NCI-H128 (cell line): ENCODE measurements around the gene ENDOG.

ENCODE experiments used
- DNase-seq: peaks from one replicate; lab custom pipeline; 2025; ENCODE audit not compliant: unreplicated experiment; lab: John Stamatoyannopoulos, UW

Gene ENDOG

DNA sequence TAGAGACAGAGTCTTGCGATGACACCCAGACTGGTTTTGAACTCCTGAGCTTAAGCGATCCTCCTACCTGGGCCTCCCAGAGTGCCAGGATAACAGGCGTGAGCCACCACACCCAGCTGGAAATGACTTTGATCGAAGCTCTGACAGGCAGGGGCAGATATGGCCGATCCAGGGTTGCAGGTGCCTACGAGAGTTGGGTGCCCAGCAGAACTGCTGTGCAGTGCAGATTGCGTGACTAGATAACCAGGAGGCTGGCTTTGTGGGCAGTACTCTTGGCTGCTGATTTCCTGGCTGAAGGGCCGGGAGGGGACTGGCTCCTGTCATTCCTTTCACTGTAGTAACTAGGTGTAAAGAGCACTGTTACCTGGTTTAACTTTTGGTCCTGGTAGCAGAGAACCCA, 19.4 kb upstream of the ENDOG start:
- no peak for DNase-seq

DNA sequence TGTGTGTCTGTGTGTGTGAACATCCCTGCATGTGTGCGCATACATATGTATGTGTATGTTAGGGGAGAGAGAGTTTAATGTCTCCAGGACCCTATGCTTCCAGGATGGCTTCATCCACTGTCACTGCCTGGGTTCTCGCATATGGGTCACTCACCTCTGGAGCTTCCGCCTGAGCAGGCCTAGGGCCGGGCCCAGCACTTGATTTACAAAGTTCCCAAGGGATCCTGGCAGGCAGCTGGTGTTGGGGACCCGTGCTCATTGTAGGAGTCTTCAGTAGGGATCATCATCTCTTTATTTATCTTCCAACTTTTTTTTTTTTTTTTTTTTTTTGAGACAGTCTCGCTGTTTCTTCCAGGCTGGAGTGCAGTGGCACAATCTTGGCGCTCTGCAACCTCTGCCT, 18.2 kb upstream of the ENDOG start:
- DNase-seq = no peak

DNA sequence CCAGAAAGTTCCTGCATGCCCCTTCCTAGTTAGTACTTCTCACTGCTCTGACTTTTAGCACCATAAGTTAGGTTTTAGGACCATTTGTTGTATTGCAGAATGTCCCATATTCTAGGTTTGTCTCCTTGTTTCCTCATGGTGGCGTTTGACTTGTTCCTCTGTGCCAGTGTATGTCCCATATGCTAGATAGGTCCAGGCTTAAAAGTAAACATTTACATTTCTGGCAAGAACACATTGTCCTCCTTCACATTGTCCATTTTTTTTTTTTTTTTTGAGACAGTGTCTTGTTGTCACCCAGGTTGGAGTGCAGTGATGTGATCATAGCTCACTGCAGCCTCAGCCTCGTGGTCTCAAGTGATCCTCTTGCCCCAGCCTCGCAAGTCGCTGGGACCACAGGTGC, 15.8 kb upstream of the ENDOG start:
- DNase-seq = no peak

DNA sequence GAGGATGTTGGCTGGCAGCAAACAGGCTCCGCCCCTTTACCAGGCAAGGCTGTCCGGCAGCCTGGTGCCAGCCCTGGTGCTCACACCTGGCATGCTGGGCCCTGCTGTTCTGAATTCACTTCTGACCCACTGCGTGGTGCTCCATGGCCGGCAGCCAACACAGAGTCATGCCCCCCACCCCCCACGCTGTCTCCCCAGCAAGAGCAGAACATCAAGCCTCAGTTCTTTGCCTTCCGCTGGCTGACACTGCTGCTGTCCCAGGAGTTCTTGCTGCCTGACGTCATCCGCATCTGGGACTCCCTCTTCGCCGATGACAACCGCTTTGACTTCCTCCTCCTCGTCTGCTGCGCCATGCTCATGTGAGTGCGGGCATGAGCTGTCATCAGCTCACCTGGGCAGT, 12.6 kb upstream of the ENDOG start:
- no peak for DNase-seq

DNA sequence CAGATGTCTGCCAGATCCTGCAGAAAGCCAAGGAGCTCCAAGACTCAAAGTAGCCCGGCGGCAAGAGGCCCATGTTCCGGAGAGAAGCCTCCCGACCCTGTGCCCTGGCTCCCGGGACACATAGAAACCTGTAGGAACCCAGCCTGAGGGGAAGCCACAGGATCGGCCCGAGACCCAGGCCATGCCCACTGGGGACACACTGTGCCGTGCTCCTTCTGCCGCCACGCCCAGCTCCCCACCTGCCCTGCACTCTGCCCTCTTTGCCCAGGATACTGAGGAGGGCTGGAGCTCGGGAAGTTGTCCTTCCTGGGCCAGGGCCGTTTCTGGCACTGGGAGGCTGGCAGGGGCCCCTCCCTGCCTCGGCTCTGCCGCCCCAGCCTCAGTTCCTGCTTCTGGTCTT, 10.5 kb upstream of the ENDOG start:
- DNase-seq = no peak

DNA sequence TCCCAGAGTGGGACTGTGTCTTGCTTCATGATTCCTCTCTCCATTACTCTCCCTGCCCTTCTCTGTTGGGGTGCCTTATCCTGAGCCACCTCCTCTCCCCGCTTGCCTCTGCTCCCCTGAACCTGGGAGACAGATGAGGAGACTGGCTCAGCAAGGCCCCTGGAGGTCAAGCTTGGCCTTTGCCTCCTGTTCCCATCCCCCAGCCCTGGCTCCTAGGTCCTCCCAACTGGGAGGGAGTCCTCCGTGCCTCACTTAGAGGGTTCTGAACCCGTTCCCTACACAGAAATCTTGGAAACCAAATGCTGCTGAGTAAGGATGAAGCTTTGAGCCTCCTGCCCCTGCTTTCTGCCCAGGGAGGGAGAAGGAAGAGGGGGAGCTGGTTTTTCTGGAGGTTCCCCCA, 9.8 kb upstream of the ENDOG start:
- DNase-seq = no peak

DNA sequence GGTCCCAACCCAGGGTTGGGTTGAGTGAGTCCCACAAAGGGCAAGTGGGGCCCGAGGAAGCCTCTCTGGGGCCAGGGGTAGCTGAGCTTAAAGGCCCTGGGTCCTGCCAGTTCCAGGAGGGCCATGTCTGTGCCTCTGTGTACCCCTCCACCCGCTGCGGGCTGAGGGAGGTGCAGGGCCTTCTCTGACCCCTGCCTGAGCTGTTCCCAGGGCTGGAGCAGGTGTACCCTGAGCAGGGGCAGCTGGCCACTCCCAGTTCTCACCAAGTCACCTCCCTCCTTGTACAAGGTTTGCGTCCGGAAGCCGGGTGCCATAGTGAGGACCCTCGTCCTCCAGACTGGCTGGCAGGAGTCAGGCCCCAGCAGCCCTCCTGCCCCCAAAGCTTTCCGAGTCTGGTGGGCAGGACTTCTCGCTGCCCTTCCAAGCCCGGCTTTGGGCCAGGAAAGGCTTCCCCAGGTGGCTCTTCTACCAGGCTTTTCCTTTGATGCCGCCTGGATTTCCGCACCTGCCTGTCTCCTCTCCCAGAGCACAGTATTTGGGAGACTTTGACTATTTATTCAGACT, 9.2 kb upstream of the ENDOG start:
- no peak for DNase-seq

DNA sequence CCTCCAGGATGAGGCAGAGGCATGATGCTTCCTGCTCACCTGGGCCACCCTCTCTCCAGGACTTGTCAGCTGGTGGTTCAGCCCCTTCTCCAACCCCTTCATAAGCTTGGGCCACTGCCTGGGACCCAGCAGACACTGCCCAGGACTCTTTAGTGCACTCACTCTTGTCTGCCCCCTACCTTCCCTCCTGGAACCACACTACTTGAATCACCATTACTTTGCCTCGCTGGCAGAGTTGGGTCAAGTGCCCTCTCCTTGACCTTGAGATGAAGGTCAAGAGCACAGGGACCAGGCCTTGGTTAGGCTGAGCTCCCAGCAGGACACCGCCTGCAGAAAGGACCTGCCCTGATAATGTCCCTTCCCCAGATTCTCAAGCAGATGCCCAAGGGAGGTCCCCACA, 8.5 kb upstream of the ENDOG start:
- no peak for DNase-seq

DNA sequence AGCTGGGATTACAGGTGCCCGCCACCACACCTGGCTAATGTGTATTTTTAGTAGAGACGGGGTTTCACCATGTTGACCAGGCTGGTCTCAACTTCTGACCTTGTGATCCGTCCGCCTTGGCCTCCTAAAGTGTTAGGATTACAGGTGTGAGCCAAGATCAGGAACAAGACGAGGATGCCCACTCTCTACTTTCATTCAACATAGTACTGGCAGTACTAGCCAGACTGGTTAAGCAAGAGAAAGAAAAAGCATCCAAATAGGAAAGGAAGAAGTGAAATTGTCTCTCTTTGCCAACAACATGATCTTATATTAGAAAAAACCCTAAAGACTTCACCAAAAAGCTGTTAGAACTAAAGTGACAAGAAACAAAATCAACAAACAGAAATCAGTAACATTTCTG, 7.4 kb upstream of the ENDOG start:
- DNase-seq = no peak

DNA sequence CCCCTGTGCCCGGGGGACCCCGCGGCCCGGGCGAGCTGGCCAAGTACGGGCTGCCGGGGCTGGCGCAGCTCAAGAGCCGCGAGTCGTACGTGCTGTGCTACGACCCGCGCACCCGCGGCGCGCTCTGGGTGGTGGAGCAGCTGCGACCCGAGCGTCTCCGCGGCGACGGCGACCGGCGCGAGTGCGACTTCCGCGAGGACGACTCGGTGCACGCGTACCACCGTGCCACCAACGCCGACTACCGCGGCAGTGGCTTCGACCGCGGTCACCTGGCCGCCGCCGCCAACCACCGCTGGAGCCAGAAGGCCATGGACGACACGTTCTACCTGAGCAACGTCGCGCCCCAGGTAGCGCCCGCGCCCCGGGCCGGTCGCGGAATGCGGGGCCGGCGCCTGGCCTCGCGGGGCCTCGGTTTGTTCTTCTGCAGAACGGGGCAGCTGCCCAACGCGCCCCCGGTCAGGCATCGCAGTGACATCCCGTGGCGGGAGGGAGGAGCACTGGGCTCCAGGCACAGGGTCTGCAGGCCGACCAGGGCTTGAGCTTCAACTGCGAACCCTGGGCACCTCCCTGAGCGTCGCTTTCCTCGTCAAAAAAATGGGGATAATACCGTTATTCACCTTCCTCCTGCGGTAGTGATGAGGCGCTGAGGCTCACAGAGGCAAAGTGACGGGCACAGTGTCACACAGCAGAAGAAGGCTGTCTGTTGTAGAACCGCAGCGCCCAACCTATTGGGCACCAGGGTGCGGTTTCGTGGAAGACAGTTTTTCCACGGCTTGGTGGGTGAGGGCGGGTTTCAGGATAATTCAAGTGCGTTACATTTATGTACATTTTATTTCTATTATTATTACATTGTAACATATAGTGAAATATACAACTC, 777 bp downstream of the ENDOG start:
- no peak for DNase-seq

DNA sequence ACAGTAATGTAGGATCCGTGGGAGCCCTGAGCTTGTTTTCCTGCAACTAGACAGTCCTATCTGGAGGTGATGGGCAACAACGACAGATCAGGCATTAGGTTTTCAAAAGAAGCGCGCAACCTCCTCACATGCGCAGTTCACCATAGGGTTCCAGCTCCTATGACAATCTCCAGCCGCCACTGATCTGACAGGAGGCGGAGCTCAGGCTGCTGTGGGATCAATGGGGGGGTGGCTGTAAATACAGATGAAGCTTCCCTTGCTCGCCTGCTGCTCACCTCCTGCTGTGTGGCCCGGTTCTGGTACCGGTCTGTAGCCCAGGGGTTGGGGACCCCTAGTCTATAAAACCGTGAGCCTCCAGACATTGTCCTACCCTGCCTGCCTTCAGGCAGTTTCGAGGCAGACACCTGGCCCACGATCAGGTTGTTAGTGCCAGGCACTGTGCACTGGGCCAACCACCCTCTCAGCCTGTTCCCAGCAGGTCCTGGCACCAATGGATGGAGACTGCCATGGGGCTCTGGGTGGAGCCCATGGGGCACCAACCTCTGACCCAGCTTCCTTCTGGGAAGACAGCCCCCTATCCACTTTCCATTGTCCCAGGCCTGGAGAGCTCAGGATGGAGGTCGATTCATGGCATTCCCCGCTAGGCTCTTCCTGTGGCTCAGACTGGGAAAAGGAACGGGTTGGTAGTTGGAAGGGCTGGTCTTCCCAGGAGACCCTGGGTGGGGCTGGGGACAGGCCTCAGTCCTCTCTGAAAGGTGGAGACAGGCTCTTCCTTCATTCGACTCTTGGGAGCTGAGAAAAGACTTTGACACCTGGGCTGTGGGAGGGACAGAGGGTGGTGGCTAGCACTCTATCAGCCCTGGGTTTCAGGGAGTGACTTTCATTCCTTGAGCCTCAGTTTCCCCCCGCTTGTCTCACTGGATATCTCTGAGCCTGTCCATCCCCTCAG, 1.7 kb downstream of the ENDOG start:
- DNase-seq = peak; percentile 18

DNA sequence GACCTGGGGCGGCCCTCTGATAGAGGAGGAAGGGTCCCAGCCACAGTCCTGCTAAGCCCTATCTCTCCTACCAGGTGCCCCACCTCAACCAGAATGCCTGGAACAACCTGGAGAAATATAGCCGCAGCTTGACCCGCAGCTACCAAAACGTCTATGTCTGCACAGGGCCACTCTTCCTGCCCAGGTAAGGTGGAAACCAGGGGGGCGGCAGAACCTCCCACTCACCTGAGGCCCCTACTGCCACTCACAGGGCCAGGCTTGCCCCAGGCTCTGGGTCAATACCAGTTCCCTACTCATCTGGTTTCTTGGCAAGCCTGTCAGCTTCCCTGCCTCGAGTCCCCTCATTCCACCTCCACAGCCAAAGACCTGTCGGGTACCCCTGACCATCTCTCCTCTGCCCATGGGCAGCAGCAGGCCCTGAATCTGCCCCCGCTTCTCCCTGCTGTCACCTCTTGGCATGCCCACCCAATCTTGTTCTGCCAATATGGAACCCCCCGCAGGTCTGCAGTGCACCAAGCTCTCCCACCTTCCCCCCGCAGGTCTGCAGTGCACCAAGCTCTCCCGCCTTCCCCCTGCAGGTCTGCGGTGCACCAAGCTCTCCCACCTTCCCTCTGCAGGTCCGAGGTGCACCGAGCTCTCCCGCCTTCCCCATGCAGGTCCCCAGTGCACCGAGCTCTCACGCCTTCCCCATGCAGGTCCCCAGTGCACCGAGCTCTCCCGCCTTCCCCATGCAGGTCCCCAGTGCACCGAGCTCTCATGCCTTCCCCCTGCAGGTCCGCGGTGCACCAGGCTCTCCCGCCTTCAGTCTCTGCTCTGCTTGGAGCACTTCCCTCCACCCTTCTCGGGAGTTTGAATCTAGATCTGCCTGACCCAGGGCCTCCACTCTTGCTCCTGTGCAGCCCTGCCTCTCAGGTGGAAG, 2.6 kb downstream of the ENDOG start:
- DNase-seq = no peak

DNA sequence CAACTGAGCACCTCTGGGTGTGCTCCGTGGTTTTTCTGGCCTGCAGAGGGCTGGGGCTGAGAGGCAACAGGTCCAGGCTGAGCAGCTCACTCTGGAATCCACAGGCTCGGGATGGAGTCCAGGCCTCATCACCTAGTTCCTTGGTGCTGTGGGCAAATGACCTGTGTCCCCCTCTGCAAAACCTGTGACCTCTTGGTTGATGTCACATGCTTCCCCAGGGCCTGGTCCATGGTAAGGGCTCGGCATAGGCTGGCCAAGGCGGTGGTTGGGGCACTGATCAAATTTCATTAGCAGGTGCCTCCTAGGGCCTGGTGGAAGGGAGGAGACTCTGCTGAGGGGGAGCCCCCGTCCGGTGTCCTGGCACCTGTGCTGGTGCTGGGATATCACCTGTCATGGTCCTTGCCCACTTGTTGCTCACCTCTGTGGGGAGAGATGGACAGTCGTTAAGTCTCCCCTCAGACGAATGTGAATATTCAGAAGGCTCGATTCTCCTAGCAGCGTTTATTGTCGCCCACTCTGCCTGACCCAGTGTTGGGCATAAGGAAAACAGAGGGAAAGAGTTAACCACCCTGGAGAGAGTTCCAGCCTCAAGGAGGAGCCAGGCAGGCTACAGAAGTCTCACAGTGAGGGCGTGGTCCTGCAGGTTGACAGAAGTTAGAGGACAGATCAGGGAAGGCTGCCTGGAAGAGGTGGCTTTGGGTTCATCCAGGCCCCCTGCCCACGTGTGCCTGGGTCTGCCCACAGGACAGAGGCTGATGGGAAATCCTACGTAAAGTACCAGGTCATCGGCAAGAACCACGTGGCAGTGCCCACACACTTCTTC, 3.5 kb downstream of the ENDOG start:
- no peak for DNase-seq

DNA sequence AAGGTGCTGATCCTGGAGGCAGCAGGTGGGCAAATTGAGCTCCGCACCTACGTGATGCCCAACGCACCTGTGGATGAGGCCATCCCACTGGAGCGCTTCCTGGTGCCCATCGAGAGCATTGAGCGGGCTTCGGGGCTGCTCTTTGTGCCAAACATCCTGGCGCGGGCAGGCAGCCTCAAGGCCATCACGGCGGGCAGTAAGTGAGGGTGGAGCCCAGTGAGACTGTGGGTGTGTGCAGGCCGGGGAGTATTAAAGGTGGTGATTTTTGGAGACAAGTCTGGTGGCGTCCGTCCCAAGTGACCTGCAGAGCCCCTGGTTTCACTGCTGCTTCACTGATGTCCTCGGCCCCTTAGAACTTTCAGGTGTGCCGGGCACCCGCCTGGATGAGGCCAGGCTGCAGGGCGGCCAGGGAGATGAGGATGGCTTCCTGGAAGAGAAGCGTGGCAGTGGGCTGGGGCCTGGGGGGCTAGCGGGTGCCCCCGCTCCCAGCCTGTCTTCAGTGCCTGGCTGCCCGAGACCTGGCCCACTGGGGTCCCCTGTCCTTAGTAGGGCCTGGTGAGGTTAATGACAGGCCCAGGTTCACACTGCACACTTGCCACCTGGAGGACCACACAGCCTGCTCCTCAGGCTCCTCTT, 4.2 kb downstream of the ENDOG start:
- DNase-seq = no peak

DNA sequence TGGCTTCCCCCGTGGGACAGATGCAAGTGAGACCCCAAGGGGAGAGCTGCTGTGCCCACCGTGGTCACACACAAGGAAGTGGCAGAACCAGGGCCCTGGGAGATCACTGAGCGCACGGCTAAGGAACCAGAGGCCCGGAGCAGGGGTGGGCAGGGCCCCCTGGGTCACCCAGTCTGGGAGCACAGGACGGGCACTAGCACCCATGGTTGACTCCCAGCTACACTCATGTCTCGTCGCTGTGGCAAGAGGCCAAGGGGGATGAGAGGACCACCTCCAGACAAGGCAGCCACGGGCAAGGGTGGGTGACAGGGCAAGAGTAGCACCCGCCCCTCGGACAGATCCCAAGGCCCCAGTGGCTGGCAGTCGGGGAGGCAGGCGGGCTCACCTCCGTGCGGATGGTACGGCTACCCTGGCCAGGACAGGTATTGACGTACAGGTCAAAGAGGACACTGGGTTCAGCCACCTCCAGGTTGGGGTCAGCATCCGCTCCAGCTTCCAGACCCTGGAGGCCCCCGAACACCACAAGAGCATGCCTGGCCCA, 5.1 kb downstream of the ENDOG start:
- no peak for DNase-seq

DNA sequence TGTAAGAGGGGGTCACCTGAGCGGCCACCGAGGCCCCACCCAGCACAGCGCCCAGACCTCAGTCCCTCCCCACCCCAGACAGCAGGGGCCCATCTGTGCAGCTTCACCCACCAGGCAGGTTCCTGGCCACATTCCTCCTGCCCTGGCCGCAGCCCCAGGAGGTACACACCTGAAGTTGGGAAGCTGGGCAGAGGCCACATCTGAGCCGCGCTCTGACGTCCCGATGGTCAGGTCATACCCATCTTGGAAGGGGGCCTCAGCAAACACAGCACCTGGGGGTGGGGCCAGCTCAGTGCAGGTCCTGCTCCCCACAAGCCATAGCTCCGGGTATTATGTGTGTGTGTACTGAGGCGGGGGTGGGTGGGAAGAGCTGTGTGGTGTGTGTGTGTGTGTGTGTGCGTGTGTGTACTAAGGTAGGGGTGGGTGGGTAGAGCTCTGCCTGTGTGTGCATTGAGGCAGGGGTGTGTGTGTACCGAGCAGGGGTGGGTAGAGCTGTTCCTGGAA, 5.7 kb downstream of the ENDOG start:
- DNase-seq = no peak

DNA sequence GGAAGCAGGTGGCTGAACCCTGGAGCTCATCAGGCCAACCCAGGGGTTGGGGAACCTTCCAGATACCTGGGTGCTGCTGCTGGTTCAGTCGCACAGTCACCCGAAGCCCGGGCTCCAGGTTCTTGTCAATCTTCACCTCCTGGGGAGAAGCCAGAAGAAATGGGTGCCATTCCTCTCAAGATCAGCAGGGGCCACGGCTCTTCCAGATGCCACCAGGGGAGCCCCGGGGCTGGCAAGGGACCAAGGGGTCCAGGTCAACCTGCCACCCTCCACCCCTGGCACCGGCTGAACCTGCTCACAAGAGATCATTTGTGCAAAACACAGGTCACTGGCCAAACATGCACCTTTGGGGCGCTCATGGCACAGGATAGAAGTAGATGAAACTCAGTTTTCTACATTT, 6.6 kb downstream of the ENDOG start:
- no peak for DNase-seq

DNA sequence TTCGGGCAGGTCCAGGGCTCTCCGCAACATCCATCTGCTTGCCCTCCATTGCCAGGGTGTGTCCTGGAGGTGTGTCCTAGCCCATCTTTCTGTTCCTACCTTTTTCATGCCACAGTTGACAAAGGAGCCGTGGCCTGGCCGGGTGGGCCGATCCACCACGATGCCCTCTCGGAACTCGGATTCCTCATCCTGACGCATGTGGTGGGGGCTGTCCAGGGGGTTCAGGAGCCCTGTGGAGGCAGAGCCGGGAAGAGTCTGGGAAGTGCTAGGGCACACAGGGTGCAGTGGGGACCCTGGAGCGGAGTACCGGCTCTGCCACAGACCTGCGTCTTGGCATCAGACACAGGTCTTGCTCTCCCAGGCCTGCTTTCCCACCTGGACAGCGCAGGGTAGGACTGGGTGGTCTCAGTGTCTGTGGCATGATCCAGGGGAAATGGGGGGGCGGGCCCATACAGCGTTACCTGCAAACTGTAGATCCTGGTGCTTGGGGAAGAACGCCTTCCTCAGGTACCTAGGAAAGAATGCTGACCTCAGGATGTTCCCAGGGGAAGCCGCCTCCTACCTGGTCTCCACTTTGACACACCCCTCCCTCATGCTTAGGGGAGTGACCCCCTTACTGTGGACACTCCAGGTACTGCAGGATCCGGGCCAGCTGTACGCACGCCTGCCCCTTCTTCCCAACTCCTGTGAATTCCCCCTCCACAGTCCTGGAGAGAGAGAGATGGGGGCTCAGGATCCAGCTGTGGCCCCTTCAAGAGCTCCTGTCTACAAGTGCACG, 7.8 kb downstream of the ENDOG start:
- no peak for DNase-seq
